ENCODE results near the gene RNH1.

Gene RNH1

GRCh38 chr11:488992-489391, 18.1 kb downstream of the RNH1 start:
- no peaks in the 10 kb centered on the region for H3K36me3 ChIP-seq (ENCODE audit: control insufficient read depth, insufficient read depth, low read length)
- H3K27me3 ChIP-seq (replicated peaks; ENCODE audit: control insufficient read depth, insufficient read depth, low read length, poor library complexity, severe bottlenecking), result no peaks in the 10 kb centered on the region
- no peak for DNase-seq
- no peaks in the 10 kb centered on the region for H3K9me3 ChIP-seq (ENCODE audit: control insufficient read depth, low read length)
- no peaks in the 10 kb centered on the region for H3K4me1 ChIP-seq (ENCODE audit: control insufficient read depth, insufficient read depth, low read length, poor library complexity, severe bottlenecking)
- no peak overlapping the region for H3K4me3 ChIP-seq (ENCODE audit: insufficient read depth, low read depth, low read length, poor library complexity, severe bottlenecking)
- H3K27ac ChIP-seq (ENCODE audit: insufficient read depth, low read length, poor library complexity, severe bottlenecking), result no peak overlapping the region

DNA sequence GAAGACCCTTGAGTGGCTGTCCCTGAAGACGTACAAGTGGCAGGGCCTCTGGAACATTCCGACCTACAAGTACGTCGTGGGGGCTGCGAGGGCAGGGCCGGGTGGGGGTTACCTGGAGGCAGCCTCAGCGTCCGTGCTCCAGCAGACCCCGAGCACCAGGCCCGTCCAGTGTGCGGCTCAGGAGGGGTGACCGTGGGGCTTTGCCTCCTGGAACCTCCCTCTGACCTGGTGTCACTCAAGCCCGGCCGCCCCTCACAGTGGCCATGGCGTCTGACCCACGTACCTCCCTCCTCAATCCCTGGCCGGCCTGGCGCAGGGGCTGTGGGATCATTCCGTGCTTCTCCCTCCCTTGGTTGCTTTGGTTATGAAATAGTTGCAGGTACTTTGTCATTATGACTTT, 18.5 kb downstream of the RNH1 start:
- Histone ChIP-seq H3K36me3 (ENCODE audit: control insufficient read depth, insufficient read depth, low read length) (no peaks in the 10 kb centered on the region), H3K27me3 (replicated peaks; ENCODE audit: control insufficient read depth, insufficient read depth, low read length, poor library complexity, severe bottlenecking) (no peaks in the 10 kb centered on the region), H3K4me3 (ENCODE audit: insufficient read depth, low read depth, low read length, poor library complexity, severe bottlenecking) (no peak overlapping the region), H3K27ac (ENCODE audit: insufficient read depth, low read length, poor library complexity, severe bottlenecking) (no peak overlapping the region), H3K9me3 (ENCODE audit: control insufficient read depth, low read length) (no peaks in the 10 kb centered on the region), H3K4me1 (ENCODE audit: control insufficient read depth, insufficient read depth, low read length, poor library complexity, severe bottlenecking) (no peaks in the 10 kb centered on the region)
- no peak for DNase-seq

- Histone ChIP-seq H3K27ac (ENCODE audit: insufficient read depth, low read length, poor library complexity, severe bottlenecking) (no peak overlapping the region), H3K4me3 (ENCODE audit: insufficient read depth, low read depth, low read length, poor library complexity, severe bottlenecking) (no peak overlapping the region), H3K27me3 (replicated peaks; ENCODE audit: control insufficient read depth, insufficient read depth, low read length, poor library complexity, severe bottlenecking) (no peaks in the 10 kb centered on the region), H3K36me3 (ENCODE audit: control insufficient read depth, insufficient read depth, low read length) (no peaks in the 10 kb centered on the region), H3K4me1 (ENCODE audit: control insufficient read depth, insufficient read depth, low read length, poor library complexity, severe bottlenecking) (no peaks in the 10 kb centered on the region), H3K9me3 (ENCODE audit: control insufficient read depth, low read length) (no peaks in the 10 kb centered on the region)
- no peak for DNase-seq
Measured at GRCh38 chr11:488062-488461, 19.0 kb downstream of the RNH1 start.

GRCh38 chr11:487571-488021, 19.4 kb downstream of the RNH1 start:
- no peaks in the 10 kb centered on the region for H3K9me3 ChIP-seq (ENCODE audit: control insufficient read depth, low read length)
- no peaks in the 10 kb centered on the region for H3K36me3 ChIP-seq (ENCODE audit: control insufficient read depth, insufficient read depth, low read length)
- DNase-seq, result no peak
- H3K4me3 ChIP-seq (ENCODE audit: insufficient read depth, low read depth, low read length, poor library complexity, severe bottlenecking), result no peak overlapping the region
- no peak overlapping the region for H3K27ac ChIP-seq (ENCODE audit: insufficient read depth, low read length, poor library complexity, severe bottlenecking)
- H3K27me3 ChIP-seq (replicated peaks; ENCODE audit: control insufficient read depth, insufficient read depth, low read length, poor library complexity, severe bottlenecking), result no peaks in the 10 kb centered on the region
- H3K4me1 ChIP-seq (ENCODE audit: control insufficient read depth, insufficient read depth, low read length, poor library complexity, severe bottlenecking), result no peaks in the 10 kb centered on the region

DNA sequence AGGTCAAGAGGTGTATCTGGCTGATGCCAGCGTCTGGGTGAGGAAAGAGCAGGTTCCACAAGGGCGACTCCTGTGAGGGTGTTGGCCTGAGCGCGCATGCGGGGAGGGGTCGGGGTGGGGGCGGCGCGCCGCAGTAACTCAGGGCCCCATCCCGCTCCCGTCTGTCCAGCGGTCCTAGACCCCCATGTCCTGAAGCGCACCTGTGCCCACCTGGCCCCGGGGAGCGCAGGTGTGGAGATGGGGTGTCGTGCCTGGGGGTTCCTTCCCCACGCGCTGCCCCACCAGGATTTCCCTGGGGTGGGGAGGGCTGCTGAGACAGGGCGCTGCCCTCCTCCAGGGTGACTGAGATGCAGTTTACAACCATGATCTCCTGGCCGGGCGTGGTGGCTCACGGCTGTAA, 20.9 kb downstream of the RNH1 start:
- no peaks in the 10 kb centered on the region for H3K36me3 ChIP-seq (ENCODE audit: control insufficient read depth, insufficient read depth, low read length)
- no peaks in the 10 kb centered on the region for H3K4me1 ChIP-seq (ENCODE audit: control insufficient read depth, insufficient read depth, low read length, poor library complexity, severe bottlenecking)
- H3K4me3 ChIP-seq (ENCODE audit: insufficient read depth, low read depth, low read length, poor library complexity, severe bottlenecking), result no peak overlapping the region
- no peaks in the 10 kb centered on the region for H3K9me3 ChIP-seq (ENCODE audit: control insufficient read depth, low read length)
- H3K27ac ChIP-seq (ENCODE audit: insufficient read depth, low read length, poor library complexity, severe bottlenecking), result no peak overlapping the region
- DNase-seq, result no peak
- H3K27me3 ChIP-seq (replicated peaks; ENCODE audit: control insufficient read depth, insufficient read depth, low read length, poor library complexity, severe bottlenecking), result no peaks in the 10 kb centered on the region

GRCh38 chr11:484616-485015, 22.4 kb downstream of the RNH1 start:
- Histone ChIP-seq H3K36me3 (ENCODE audit: control insufficient read depth, insufficient read depth, low read length) (no peaks in the 10 kb centered on the region), H3K4me1 (ENCODE audit: control insufficient read depth, insufficient read depth, low read length, poor library complexity, severe bottlenecking) (no peaks in the 10 kb centered on the region), H3K4me3 (ENCODE audit: insufficient read depth, low read depth, low read length, poor library complexity, severe bottlenecking) (no peak overlapping the region), H3K27me3 (replicated peaks; ENCODE audit: control insufficient read depth, insufficient read depth, low read length, poor library complexity, severe bottlenecking) (no peaks in the 10 kb centered on the region), H3K27ac (ENCODE audit: insufficient read depth, low read length, poor library complexity, severe bottlenecking) (no peak overlapping the region), H3K9me3 (ENCODE audit: control insufficient read depth, low read length) (no peaks in the 10 kb centered on the region)
- no peak for DNase-seq

- no peaks in the 10 kb centered on the region for H3K4me1 ChIP-seq (ENCODE audit: control insufficient read depth, insufficient read depth, low read length, poor library complexity, severe bottlenecking)
- H3K4me3 ChIP-seq (ENCODE audit: insufficient read depth, low read depth, low read length, poor library complexity, severe bottlenecking), result no peak overlapping the region
- H3K27me3 ChIP-seq (replicated peaks; ENCODE audit: control insufficient read depth, insufficient read depth, low read length, poor library complexity, severe bottlenecking), result no peaks in the 10 kb centered on the region
- no peak for DNase-seq
- no peak overlapping the region for H3K27ac ChIP-seq (ENCODE audit: insufficient read depth, low read length, poor library complexity, severe bottlenecking)
- no peaks in the 10 kb centered on the region for H3K9me3 ChIP-seq (ENCODE audit: control insufficient read depth, low read length)
- H3K36me3 ChIP-seq (ENCODE audit: control insufficient read depth, insufficient read depth, low read length), result no peaks in the 10 kb centered on the region
Measured at GRCh38 chr11:479311-479710, 27.7 kb downstream of the RNH1 start.

DNA sequence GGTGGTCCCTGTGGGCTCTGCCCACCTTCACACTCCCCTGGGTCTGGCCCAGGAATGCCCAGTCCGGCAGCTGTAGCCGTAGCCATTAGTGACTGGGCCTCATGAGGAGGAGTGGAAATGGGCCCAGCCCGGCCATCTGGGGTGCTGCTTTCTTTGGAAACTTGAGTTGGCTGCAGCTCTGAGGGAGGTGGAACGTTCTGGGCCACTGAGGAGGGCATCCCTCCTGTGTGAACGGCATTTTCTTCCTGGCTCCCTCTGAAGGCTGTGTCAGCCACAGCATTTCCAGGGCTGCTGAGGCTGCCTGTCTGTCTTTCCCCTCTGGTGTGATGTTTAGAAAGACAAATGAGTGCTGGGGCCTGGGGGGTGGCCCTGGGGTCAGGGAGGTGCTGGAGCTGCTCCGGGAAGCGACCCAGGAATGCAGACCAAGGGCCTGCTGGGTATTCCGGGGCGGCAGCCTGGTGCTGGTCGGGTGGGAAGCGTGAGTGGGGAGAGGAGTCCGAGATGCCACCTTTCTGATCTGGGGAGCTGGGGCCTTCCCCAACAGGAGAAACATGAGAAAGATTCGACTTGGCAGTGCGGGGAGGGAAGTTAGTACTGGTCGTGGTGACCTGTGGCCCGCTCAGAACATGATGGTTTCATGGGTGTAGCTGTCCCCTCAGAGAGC, 29.9 kb downstream of the RNH1 start:
- DNase-seq, result no peak
- no peaks in the 10 kb centered on the region for H3K9me3 ChIP-seq (ENCODE audit: control insufficient read depth, low read length)
- H3K36me3 ChIP-seq (ENCODE audit: control insufficient read depth, insufficient read depth, low read length), result no peaks in the 10 kb centered on the region
- no peak overlapping the region for H3K4me3 ChIP-seq (ENCODE audit: insufficient read depth, low read depth, low read length, poor library complexity, severe bottlenecking)
- no peaks in the 10 kb centered on the region for H3K27me3 ChIP-seq (replicated peaks; ENCODE audit: control insufficient read depth, insufficient read depth, low read length, poor library complexity, severe bottlenecking)
- no peaks in the 10 kb centered on the region for H3K4me1 ChIP-seq (ENCODE audit: control insufficient read depth, insufficient read depth, low read length, poor library complexity, severe bottlenecking)
- H3K27ac ChIP-seq (ENCODE audit: insufficient read depth, low read length, poor library complexity, severe bottlenecking), result no peak overlapping the region

- Histone ChIP-seq H3K27ac (ENCODE audit: insufficient read depth, low read length, poor library complexity, severe bottlenecking) (no peak overlapping the region), H3K4me1 (ENCODE audit: control insufficient read depth, insufficient read depth, low read length, poor library complexity, severe bottlenecking) (no peaks in the 10 kb centered on the region), H3K9me3 (ENCODE audit: control insufficient read depth, low read length) (no peaks in the 10 kb centered on the region), H3K36me3 (ENCODE audit: control insufficient read depth, insufficient read depth, low read length) (no peaks in the 10 kb centered on the region), H3K27me3 (replicated peaks; ENCODE audit: control insufficient read depth, insufficient read depth, low read length, poor library complexity, severe bottlenecking) (no peaks in the 10 kb centered on the region), H3K4me3 (ENCODE audit: insufficient read depth, low read depth, low read length, poor library complexity, severe bottlenecking) (no peak overlapping the region)
- no peak for DNase-seq
Measured at GRCh38 chr11:476416-476815, 30.6 kb downstream of the RNH1 start.

GRCh38 chr11:475941-476340, 31.1 kb downstream of the RNH1 start:
- DNase-seq, result no peak
- no peak overlapping the region for H3K27ac ChIP-seq (ENCODE audit: insufficient read depth, low read length, poor library complexity, severe bottlenecking)
- H3K4me1 ChIP-seq (ENCODE audit: control insufficient read depth, insufficient read depth, low read length, poor library complexity, severe bottlenecking), result no peaks in the 10 kb centered on the region
- no peaks in the 10 kb centered on the region for H3K27me3 ChIP-seq (replicated peaks; ENCODE audit: control insufficient read depth, insufficient read depth, low read length, poor library complexity, severe bottlenecking)
- no peak overlapping the region for H3K4me3 ChIP-seq (ENCODE audit: insufficient read depth, low read depth, low read length, poor library complexity, severe bottlenecking)
- no peaks in the 10 kb centered on the region for H3K9me3 ChIP-seq (ENCODE audit: control insufficient read depth, low read length)
- H3K36me3 ChIP-seq (ENCODE audit: control insufficient read depth, insufficient read depth, low read length), result no peaks in the 10 kb centered on the region

Measured in effector memory CD4-positive, alpha-beta T cell (primary cell).